Central memory CD8-positive, alpha-beta T cell (primary cell): ENCODE results near the gene EMILIN2.
"Not testable (repeated sequence)": the region's sequence is repeated elsewhere in the genome, so short reads cannot be mapped to it uniquely, and the experiment has no call there.

ENCODE experiments used
- ATAC-seq: fragments of 150-1000 bp; cut with Tn5 transposase; replicated peaks from 2 replicates; pipeline ENCODE4 v1.10.0; 2022; ENCODE audit warnings: mild to moderate bottlenecking, moderate FRiP score, moderate number of reproducible peaks; ENCODE audit not compliant: poor library complexity, severe bottlenecking; ENCODE audit errors: extremely low read depth
- DNase-seq, 2 donors: peaks; one replicate each; pipeline ENCODE4 v3.0.0; 2021; ENCODE audit warnings: low spot score in 2 of 2
- H3K27ac Mint-ChIP-seq: one replicate; pipeline ENCODE4 v1.8.0; 2022; ENCODE audit warnings: low read depth, mild to moderate bottlenecking, moderate library complexity, mixed read lengths
- H3K27me3 Mint-ChIP-seq: one replicate; pipeline ENCODE4 v1.8.0; 2022; ENCODE audit warnings: mixed read lengths
- H3K36me3 Mint-ChIP-seq: one replicate; pipeline ENCODE4 v1.8.0; 2022; ENCODE audit warnings: mild to moderate bottlenecking, moderate library complexity, mixed read lengths; ENCODE audit not compliant: insufficient read depth
- H3K4me1 Mint-ChIP-seq: one replicate; pipeline ENCODE4 v1.8.0; 2022; ENCODE audit warnings: mixed read lengths
- H3K4me3 Mint-ChIP-seq: one replicate; pipeline ENCODE4 v1.8.0; 2022; ENCODE audit warnings: mild to moderate bottlenecking, moderate library complexity, mixed read lengths
- H3K9me3 Mint-ChIP-seq: one replicate; pipeline ENCODE4 v1.8.0; 2022; ENCODE audit warnings: mixed read lengths

EMILIN2 gene

GRCh38 chr18:2909431-2910140 lies 62.8 kb downstream of the EMILIN2 start:
- Mint-ChIP-seq H3K27ac (peak overlapping the region; percentile 77), H3K4me3 (no peak overlapping the region), H3K9me3 (no peaks in the 10 kb centered on the region), H3K36me3 (peaks cover 8% of the 10 kb centered on the region), H3K4me1 (peaks cover 17% of the 10 kb centered on the region), H3K27me3 (no peaks in the 10 kb centered on the region)
- DNase-seq (no peak), ATAC-seq (no peak)

GRCh38 chr18:2910261-2910660 lies 63.5 kb downstream of the EMILIN2 start:
- Mint-ChIP-seq H3K4me1 (peaks cover 17% of the 10 kb centered on the region), H3K27me3 (no peaks in the 10 kb centered on the region), H3K27ac (no peak overlapping the region), H3K36me3 (peaks cover 8% of the 10 kb centered on the region), H3K4me3 (no peak overlapping the region), H3K9me3 (no peaks in the 10 kb centered on the region)
- no peak for ATAC-seq
- DNase-seq = no peak

GRCh38 chr18:2910751-2911425 lies 64.1 kb downstream of the EMILIN2 start:
- H3K36me3 Mint-ChIP-seq = peaks cover 9% of the 10 kb centered on the region
- no peak for ATAC-seq
- no peaks in the 10 kb centered on the region for H3K9me3 Mint-ChIP-seq
- no peak overlapping the region for H3K4me3 Mint-ChIP-seq
- no peak for DNase-seq
- H3K27me3 Mint-ChIP-seq = no peaks in the 10 kb centered on the region
- H3K27ac Mint-ChIP-seq = peak overlapping the region; percentile 73
- H3K4me1 Mint-ChIP-seq = peaks cover 17% of the 10 kb centered on the region

GRCh38 chr18:2911533-2911932 lies 64.7 kb downstream of the EMILIN2 start:
- no peak for DNase-seq
- Mint-ChIP-seq H3K4me3 (no peak overlapping the region), H3K27me3 (no peaks in the 10 kb centered on the region), H3K4me1 (peaks cover 20% of the 10 kb centered on the region), H3K27ac (no peak overlapping the region), H3K9me3 (no peaks in the 10 kb centered on the region), H3K36me3 (peaks cover 16% of the 10 kb centered on the region)
- ATAC-seq = no peak

DNA sequence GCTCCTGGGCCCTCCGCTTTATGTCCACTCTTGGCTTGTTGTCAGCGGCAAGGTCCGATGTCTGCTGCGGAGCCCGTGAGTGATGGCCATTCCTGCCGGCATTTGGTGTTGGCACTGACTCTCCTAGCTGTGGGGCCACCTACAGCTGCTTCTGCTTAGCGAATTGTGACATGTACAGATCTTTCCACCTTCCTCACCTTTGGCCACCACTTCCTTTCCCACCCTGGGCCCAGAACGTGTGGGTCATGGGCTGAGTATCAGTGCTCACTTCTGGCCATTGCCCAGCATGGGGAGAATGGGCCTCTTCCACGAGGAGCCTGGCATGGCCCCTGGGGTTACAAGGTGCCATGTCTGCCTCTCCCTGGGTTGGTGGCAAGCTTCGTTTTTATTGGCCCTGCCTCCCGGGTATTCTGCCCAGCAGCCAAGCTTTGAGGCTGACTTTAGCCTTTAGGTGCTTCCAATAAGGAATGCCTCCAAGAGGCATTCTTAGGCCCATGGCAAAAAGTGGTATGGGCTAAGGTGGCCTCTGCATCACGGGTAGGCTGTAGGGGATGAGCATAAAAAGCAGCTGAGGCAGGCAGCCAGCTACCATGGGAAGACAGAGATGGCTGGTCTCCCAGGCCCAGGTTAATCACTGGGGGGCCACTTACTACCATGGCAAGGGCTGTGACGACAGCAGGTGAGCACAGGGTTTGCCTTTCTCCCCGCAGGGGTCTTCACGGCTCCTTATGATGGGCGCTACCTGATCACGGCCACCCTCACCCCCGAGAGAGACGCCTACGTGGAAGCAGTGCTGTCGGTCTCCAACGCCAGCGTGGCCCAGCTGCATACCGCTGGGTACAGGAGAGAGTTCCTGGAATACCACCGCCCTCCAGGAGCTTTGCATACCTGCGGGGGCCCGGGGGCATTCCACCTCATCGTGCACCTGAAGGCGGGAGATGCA lies 65.8 kb downstream of the EMILIN2 start:
- H3K4me3 Mint-ChIP-seq = no peak overlapping the region
- ATAC-seq (no peak), DNase-seq (no peak)
- no peaks in the 10 kb centered on the region for H3K9me3 Mint-ChIP-seq
- peaks cover 21% of the 10 kb centered on the region for H3K4me1 Mint-ChIP-seq
- no peak overlapping the region for H3K27ac Mint-ChIP-seq
- H3K27me3 Mint-ChIP-seq = no peaks in the 10 kb centered on the region
- peaks cover 24% of the 10 kb centered on the region for H3K36me3 Mint-ChIP-seq

DNA sequence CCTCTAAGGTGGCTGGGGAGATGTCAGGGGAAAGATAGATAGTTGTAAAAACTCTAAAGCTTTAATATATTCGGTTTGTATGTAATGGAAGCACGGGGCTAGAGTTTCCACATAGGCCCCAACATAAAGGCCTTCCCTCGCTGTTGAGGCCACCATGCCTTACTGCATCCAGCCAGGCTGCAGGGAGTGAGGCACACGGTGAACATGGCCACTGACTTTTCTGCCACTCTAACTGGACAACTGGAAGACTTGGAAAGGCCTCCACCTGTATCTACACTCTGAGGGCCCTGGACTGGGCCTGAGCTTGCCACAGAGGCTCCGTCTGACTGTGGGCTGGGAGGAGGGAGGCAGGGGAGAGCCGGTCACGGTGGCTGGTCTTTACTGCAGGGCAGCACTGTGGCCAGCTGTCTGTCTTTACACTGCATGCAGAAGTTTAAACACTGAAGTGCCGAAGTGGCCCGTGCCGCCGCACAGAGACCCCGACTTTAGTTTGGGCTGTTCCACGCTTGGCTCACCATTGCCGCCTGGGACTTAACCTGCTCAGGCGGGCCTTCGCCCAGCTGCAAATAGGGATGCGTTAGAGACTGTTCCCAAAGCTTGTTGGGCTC lies 66.7 kb downstream of the EMILIN2 start:
- Mint-ChIP-seq H3K4me3 (no peak overlapping the region), H3K27ac (no peak overlapping the region), H3K4me1 (peaks cover 19% of the 10 kb centered on the region), H3K27me3 (no peaks in the 10 kb centered on the region), H3K9me3 (no peaks in the 10 kb centered on the region), H3K36me3 (peaks cover 29% of the 10 kb centered on the region)
- no peak for DNase-seq
- no peak for ATAC-seq

DNA sequence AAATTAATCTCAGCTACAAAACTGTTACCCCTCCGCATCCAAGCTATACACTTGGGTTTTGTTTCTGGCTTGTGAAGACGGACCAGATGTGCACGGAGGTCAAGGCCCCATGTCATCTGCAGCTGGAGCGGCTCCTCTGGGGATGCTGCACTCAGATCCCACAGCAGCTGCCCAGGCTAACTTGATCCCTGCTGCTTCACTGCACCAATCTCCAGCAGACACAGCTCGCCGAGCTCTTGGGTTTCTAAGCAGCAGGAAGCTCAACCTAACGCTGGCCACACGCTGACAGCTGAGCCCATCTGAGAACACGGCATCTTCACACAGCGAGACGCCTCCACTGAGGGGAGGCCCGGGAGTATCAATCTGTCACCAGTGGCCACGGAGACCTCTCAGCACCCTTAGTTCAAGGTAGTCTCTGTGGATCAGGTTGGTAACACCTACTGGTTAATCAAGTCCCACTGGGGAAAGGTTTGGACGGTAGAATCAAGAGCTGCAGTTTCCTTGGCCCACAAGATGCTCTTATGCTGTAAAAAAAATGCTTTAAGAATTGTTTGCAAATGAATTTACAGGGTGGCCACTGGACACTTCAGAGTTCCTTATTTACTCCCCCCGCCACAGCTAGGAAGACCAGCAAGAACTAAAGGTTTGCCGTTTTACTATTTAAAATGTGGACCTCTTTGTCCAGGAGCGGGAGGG lies 67.5 kb downstream of the EMILIN2 start:
- Mint-ChIP-seq H3K36me3 (peaks cover 30% of the 10 kb centered on the region), H3K27me3 (no peaks in the 10 kb centered on the region), H3K4me1 (peaks cover 17% of the 10 kb centered on the region), H3K27ac (no peak overlapping the region), H3K9me3 (no peaks in the 10 kb centered on the region), H3K4me3 (no peak overlapping the region)
- ATAC-seq = no peak
- DNase-seq = no peak

GRCh38 chr18:2914881-2915240 lies 68.1 kb downstream of the EMILIN2 start:
- H3K36me3 Mint-ChIP-seq = peaks cover 34% of the 10 kb centered on the region
- no peaks in the 10 kb centered on the region for H3K9me3 Mint-ChIP-seq
- no peak overlapping the region for H3K4me3 Mint-ChIP-seq
- ATAC-seq = no peak
- peaks cover 14% of the 10 kb centered on the region for H3K4me1 Mint-ChIP-seq
- DNase-seq = no peak
- H3K27me3 Mint-ChIP-seq = no peaks in the 10 kb centered on the region
- H3K27ac Mint-ChIP-seq = no peak overlapping the region

DNA sequence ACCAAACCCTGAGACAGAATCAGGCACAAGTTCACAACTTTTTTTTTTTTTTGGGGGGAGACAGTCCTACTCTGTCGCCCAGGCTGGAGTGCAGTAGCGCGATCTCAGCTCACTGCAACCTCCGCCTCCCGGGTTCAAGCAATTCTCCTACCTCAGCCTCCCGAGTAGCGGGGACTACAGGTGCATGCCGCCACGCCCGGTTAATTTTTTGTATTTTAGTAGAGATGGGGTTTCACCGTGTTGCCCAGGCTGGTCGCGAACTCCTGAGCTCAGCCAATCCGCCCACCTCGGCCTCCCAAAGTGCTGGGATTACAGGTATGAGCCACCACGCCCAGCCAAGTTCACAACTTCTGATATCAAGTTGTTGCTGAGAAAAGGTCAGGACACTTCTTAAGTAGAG lies 68.7 kb downstream of the EMILIN2 start:
- H3K4me1 Mint-ChIP-seq = peaks cover 14% of the 10 kb centered on the region
- not testable (repeated sequence) for ATAC-seq, DNase-seq, H3K27me3 Mint-ChIP-seq, H3K4me3 Mint-ChIP-seq, H3K9me3 Mint-ChIP-seq
- H3K36me3 Mint-ChIP-seq = peaks cover 40% of the 10 kb centered on the region
- H3K27ac Mint-ChIP-seq = peak overlapping the region; percentile 71

DNA sequence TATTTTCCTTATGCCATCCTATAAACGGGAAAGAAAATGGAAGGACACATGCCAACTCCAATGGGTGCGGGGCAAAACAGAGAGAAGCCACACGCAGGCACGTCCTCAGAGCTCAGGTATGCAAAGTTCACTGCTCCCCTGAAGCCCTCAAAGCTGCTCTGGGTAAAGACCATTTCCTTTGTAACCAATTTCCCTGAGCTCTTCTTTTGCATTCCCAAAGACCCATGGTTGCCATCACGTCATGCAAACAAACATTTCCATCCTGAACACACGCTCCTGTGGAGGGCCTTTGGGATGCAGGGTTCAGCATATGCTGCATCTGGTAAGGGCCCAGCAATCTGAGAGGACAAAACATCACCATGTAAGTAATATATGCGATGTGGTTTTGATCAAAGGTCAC lies 69.4 kb downstream of the EMILIN2 start:
- H3K4me3 Mint-ChIP-seq = no peak overlapping the region
- peaks cover 14% of the 10 kb centered on the region for H3K4me1 Mint-ChIP-seq
- H3K9me3 Mint-ChIP-seq = no peaks in the 10 kb centered on the region
- ATAC-seq (no peak), DNase-seq (no peak)
- H3K36me3 Mint-ChIP-seq = peaks cover 42% of the 10 kb centered on the region
- H3K27me3 Mint-ChIP-seq = no peaks in the 10 kb centered on the region
- H3K27ac Mint-ChIP-seq = peak overlapping the region; percentile 81

GRCh38 chr18:2917259-2918047 lies 70.6 kb downstream of the EMILIN2 start:
- no peaks in the 10 kb centered on the region for H3K9me3 Mint-ChIP-seq
- peaks cover 14% of the 10 kb centered on the region for H3K4me1 Mint-ChIP-seq
- no peak for DNase-seq
- ATAC-seq = no peak
- peak overlapping the region; percentile 81 for H3K27ac Mint-ChIP-seq
- H3K36me3 Mint-ChIP-seq = peaks cover 54% of the 10 kb centered on the region
- no peak overlapping the region for H3K4me3 Mint-ChIP-seq
- H3K27me3 Mint-ChIP-seq = no peaks in the 10 kb centered on the region
